ENCODE results near the gene MORN5.

GRCh38 chr9:122244349-122244748 is 84.6 kb downstream of the MORN5 start:
- TF ChIP-seq CTCF (IDR thresholded peaks at IDR 0.05) = no peak
- no peak for TF ChIP-seq POLR2A (IDR thresholded peaks at IDR 0.05)

All from testis (tissue), 2 donors.